Muscle of leg (tissue), 11 donors: ENCODE results near the gene RMDN2. TPM values are rescaled to one million over a fixed set of nuclear protein-coding genes. Genes with fewer than 3 reads are reported as not detected.
A peak's percentile ranks its signal among the peaks of the same experiment; 100 is the strongest.

ENCODE experiments used
- DNase-seq: peaks from one replicate; pipeline ENCODE4 v3.0.0; 2013
- H3K27ac ChIP-seq: one replicate; pipeline ENCODE4 v1.5.1; 2013; ENCODE audit warnings: mild to moderate bottlenecking, low read length, control low read depth
- H3K27me3 ChIP-seq: one replicate; pipeline ENCODE4 v1.6.1; 2013; ENCODE audit warnings: low read length; ENCODE audit not compliant: control insufficient read depth, insufficient read depth
- H3K36me3 ChIP-seq: one replicate; pipeline ENCODE4 v1.6.1; 2013; ENCODE audit warnings: low read length; ENCODE audit not compliant: control insufficient read depth, insufficient read depth
- H3K4me1 ChIP-seq: one replicate; pipeline ENCODE4 v1.6.1; 2013; ENCODE audit warnings: low read length; ENCODE audit not compliant: control insufficient read depth, insufficient read depth
- H3K4me3 ChIP-seq: one replicate; pipeline ENCODE4 v1.5.1; 2013; ENCODE audit warnings: low read length, control low read depth
- H3K9me3 ChIP-seq: replicated peaks from 2 replicates; pipeline ENCODE4 v1.6.1; 2013; ENCODE audit warnings: low read depth, low read length; ENCODE audit not compliant: control insufficient read depth
- WGBS: methylation state at CpG from one replicate; pipeline ENCODE4 v1.1.5; 2013; ENCODE audit warnings: missing lambda C conversion rate; ENCODE audit not compliant: insufficient coverage; 5-methylcytosine and 5-hydroxymethylcytosine counted together
- polyA plus RNA-seq, 8 donors: library from polyadenylated mRNA; unstranded; fragments of 120-200 nt; gene quantifications; one replicate each; pipeline versions ENCODE4 v1.2.1 to v1.2.3, GENCODE V29; 2013; ENCODE audit warnings: inconsistent platforms in 1 of 8, low replicate concordance in 1 of 8; ENCODE audit not compliant: insufficient read length in 8 of 8, insufficient read depth in 1 of 8
- total RNA-seq: library from RNA; stranded (reverse); fragments of 120-200 nt; gene quantifications from one replicate; pipeline ENCODE4 v1.2.4, GENCODE V29; 2013

RMDN2 gene
- total and polyA plus RNA-seq, 9 donors = 2.6 to 5.1 (median 3.6) TPM

DNA sequence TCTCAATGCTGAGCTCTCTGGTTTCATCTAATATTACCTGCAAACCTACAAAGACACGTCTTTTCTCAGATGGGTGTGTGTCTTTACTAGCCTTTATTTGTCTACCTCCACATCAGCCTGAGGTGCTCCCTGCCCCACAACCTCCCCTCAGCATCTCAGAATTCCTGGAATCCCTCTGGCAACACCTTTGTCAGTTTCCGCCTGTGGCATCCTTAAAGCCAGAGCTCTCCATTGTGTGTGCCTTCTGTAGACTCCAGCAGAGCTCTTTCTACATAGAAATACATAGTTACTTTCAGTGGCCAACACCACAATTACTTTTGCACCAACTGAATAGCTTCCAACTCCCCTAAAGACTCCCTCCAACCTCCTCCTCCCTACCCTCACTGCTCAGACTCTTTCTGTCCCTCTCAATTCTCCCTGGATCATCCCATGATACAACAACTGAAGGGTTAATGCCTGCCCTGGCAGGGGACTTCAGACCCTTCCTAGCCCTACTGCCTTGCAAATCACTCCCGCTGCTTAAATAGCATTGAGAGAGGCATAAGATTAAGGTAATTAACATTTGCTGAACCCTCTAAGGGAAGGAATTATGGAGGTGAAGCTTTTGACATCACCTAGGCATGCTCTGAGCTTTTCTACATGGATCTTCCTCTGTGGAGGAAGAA lies 39.6 kb upstream of the RMDN2 start:
- Histone ChIP-seq H3K36me3 (no peaks in the 10 kb centered on the region), H3K4me3 (no peak overlapping the region), H3K27ac (no peak overlapping the region), H3K27me3 (peaks cover 11% of the 10 kb centered on the region), H3K4me1 (no peaks in the 10 kb centered on the region), H3K9me3 (no peaks in the 10 kb centered on the region)
- DNase-seq = no peak
- 53% methylated on average over 2 of the region's 3 CpGs for WGBS

GRCh38 chr2:37886745-37887144 lies 38.3 kb upstream of the RMDN2 start:
- H3K4me1 ChIP-seq = no peaks in the 10 kb centered on the region
- WGBS = 90% methylated on average over 3 of the region's 5 CpGs
- H3K9me3 ChIP-seq = no peaks in the 10 kb centered on the region
- no peak overlapping the region for H3K4me3 ChIP-seq
- peaks cover 4% of the 10 kb centered on the region for H3K27me3 ChIP-seq
- H3K27ac ChIP-seq = no peak overlapping the region
- no peaks in the 10 kb centered on the region for H3K36me3 ChIP-seq
- DNase-seq = no peak

GRCh38 chr2:37887286-37887685 lies 37.8 kb upstream of the RMDN2 start:
- Histone ChIP-seq H3K27ac (no peak overlapping the region), H3K4me1 (no peaks in the 10 kb centered on the region), H3K27me3 (peaks cover 4% of the 10 kb centered on the region), H3K9me3 (no peaks in the 10 kb centered on the region), H3K36me3 (no peaks in the 10 kb centered on the region), H3K4me3 (no peak overlapping the region)
- no CpG with 5 or more reads among the region's 4 CpGs for WGBS
- no peak for DNase-seq

DNA sequence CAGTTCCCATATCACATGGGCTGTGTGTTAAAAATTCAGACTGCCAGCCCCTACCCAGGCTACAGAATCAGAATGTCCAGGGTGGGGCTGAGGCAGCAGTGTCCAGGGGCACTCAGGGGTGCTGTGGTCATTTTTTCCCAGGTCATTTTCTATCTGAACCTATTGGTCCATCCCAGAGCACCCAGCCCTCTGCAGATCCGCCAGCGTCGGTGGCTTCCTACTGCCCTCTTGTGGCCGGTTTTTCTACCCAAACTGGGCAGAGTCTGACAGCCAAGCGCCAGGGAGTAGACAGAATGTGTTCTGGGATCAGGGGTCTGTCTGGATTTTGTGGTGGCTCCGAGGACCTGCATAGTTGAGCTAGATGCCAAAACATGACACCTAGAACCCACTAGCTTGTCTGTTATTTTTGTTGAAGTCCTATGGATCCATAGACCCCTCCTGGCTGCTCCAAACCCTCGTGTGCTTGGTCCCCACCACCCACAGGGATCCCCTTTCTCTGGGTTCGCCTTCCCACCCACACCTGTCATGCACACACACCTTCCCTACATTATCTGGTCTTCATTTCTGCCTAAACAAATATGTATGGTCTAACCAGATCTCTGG lies 34.1 kb upstream of the RMDN2 start:
- peak; percentile 61 for DNase-seq
- Histone ChIP-seq H3K27me3 (no peaks in the 10 kb centered on the region), H3K27ac (no peak overlapping the region), H3K9me3 (no peaks in the 10 kb centered on the region), H3K4me3 (no peak overlapping the region), H3K4me1 (no peaks in the 10 kb centered on the region), H3K36me3 (no peaks in the 10 kb centered on the region)
- WGBS = 31% methylated on average over 6 of the region's 8 CpGs

DNA sequence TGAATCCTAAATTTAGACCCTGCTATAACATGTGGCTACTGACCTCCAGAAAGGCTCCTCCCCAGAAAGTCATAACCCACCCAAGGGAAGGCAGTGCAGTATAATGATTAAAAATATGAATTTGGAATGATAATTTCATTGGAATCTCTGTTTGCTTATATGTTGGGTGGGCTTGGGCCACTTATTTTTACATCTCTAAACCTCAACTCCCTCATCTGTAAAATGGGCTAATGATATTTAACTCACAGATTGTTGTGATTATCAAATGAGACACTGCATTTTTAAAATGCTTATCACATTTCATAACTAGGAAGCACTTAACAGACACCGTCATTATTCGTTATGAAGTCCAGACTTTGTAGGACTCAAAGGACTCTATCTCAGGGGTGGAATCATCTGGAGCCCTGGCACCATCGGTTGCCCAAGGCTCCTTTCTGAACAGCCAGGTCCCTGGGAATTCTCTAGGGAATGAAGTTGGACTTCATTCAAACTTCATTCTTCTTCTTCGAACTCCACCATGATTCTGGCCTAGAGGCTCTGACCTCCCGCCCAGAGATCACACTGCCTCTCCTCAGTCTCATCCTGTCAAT lies 33.1 kb upstream of the RMDN2 start:
- H3K9me3 ChIP-seq = no peaks in the 10 kb centered on the region
- no peak overlapping the region for H3K4me3 ChIP-seq
- H3K27ac ChIP-seq = no peak overlapping the region
- WGBS = 78% methylated on average over 4 of the region's 5 CpGs
- no peaks in the 10 kb centered on the region for H3K36me3 ChIP-seq
- H3K27me3 ChIP-seq = no peaks in the 10 kb centered on the region
- H3K4me1 ChIP-seq = no peaks in the 10 kb centered on the region
- no peak for DNase-seq

DNA sequence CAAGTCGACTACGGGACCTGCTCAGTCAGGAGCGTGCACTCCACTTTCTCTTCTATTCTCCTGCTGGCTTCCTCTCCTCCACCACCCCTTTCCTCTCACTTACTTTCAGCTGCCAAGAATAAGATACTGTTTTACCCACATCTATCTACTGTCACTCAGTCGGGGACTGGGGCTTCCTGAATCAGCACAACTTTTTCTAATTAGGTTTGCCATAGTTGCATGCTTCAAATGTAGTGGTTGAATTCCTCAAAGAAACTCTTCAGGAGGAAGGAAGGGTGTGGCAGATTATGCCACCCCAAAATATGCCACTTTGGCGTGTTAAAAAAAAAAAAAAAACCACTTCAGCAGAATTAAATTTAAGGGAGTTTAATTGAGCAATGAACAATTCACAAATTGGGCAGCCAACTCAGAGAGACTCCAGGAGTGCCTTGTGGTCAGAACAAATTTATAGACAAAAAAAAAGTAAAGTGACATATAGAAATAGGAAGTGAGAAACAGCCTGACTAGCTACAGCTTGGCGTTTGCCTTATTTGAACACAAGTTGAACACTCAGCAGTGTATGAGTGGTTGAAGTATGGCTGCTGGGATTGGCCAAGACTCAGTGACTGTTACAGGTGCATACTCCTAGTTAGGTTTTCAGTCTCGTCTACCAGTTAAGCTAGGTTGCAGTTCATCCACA lies 32.5 kb upstream of the RMDN2 start:
- Histone ChIP-seq H3K4me1 (no peaks in the 10 kb centered on the region), H3K36me3 (no peaks in the 10 kb centered on the region), H3K4me3 (no peak overlapping the region), H3K27me3 (no peaks in the 10 kb centered on the region), H3K9me3 (no peaks in the 10 kb centered on the region), H3K27ac (no peak overlapping the region)
- DNase-seq = no peak
- 70% methylated on average over 4 of the region's 7 CpGs for WGBS

DNA sequence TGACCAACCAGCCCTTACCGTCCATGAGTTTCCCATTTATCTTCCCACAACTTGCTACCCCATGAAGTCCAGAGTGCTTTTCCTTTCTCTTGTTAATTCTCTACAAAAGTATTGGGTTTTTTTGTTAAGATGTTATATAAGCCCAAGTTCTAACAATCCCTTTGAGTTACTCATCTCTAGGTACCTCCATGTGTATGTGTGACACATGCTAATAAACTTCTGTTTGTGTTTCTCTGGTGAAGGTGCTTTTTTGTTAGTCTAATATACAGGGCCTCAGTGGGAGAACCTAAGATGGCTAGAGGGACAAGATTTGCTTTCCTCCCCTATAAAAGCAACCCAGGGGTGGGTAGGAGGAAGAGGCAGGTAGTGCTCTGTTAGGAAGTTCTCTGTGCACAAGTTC lies 31.8 kb upstream of the RMDN2 start:
- Histone ChIP-seq H3K4me3 (no peak overlapping the region), H3K9me3 (no peaks in the 10 kb centered on the region), H3K27me3 (no peaks in the 10 kb centered on the region), H3K4me1 (no peaks in the 10 kb centered on the region), H3K36me3 (no peaks in the 10 kb centered on the region), H3K27ac (no peak overlapping the region)
- no CpG with 5 or more reads among the region's 1 CpG for WGBS
- no peak for DNase-seq

- no peak for DNase-seq
- WGBS = 93% methylated on average over 7 of the region's 7 CpGs
- Histone ChIP-seq H3K36me3 (no peaks in the 10 kb centered on the region), H3K4me1 (no peaks in the 10 kb centered on the region), H3K27me3 (no peaks in the 10 kb centered on the region), H3K27ac (no peak overlapping the region), H3K9me3 (no peaks in the 10 kb centered on the region), H3K4me3 (no peak overlapping the region)
Observed at GRCh38 chr2:37894047-37894446, 31.0 kb upstream of the RMDN2 start.

DNA sequence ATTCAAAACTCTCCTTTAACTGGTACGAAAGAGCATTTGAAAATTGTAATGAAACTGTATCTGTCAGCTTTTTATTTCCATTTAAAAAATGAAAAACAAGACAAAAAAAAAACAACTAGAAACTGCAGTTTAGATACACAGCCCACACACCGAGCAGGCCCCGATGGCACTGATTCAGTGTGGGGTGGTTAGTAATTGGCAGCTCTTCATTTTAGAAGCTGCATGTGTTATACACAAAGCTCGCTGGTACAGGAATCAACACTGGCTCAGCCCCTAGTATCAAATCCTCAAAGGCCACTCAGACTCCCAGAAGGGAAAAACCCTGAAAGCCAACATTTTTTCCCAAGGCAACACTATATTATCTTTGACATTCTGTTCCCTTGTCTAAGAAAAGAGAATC lies 30.5 kb upstream of the RMDN2 start:
- WGBS = no CpG with 5 or more reads among the region's 4 CpGs
- Histone ChIP-seq H3K27me3 (no peaks in the 10 kb centered on the region), H3K36me3 (no peaks in the 10 kb centered on the region), H3K4me3 (no peak overlapping the region), H3K4me1 (no peaks in the 10 kb centered on the region), H3K9me3 (no peaks in the 10 kb centered on the region), H3K27ac (no peak overlapping the region)
- DNase-seq = no peak

DNA sequence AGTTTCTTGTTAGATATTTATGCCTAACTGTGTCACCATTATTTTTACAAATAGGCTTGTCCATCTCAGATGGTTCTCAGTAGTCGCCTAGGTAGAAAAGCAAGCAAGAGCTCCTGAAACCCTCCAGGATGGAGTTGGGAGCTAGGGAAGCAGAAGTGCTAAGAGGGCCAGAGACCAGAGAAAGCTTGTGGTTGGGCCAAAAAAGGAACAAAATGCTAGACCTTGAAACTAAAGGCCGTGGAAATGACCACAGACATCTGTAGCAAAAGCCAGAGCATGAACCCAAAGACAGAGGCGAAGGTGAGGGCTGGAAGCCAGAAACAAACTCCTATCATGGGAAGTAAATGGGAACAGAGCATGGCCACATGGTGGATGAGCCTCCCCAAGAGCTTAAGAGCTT lies 29.9 kb upstream of the RMDN2 start:
- Histone ChIP-seq H3K4me1 (no peaks in the 10 kb centered on the region), H3K27me3 (no peaks in the 10 kb centered on the region), H3K36me3 (no peaks in the 10 kb centered on the region), H3K4me3 (no peak overlapping the region), H3K27ac (no peak overlapping the region), H3K9me3 (no peaks in the 10 kb centered on the region)
- peak; percentile 32 for DNase-seq
- WGBS = 57% methylated on average over 1 of the region's 3 CpGs
